A549 (cell line): ENCODE data around the gene GRK4.

Source experiments
- BHLHE40 ChIP-seq: IDR thresholded peaks from 2 replicates; pipeline ENCODE4 v1.6.1; 2012; ENCODE audit warnings: low read depth, low read length, inconsistent platforms
- CEBPB ChIP-seq, 2 experiments: fragments of >200 bp in 1 of 2; sonication (Bioruptor Twin) in 1 of 2; formaldehyde crosslinking in 1 of 2; IDR thresholded peaks; 2 replicates each; pipeline ENCODE4 v1.6.1; 2012 to 2016
- CTCF ChIP-seq: fragments of >200 bp; sonication (Bioruptor Twin); formaldehyde crosslinking; IDR thresholded peaks from 3 replicates; pipeline ENCODE4 v1.5.1; 2016
- ESRRA ChIP-seq: fragments of 150-350 bp; IDR thresholded peaks from 2 replicates; pipeline ENCODE4 v1.6.1; 2014; ENCODE audit warnings: mild to moderate bottlenecking, low read length, borderline replicate concordance
- HES2 ChIP-seq: fragments of >200 bp; sonication (Bioruptor Twin); formaldehyde crosslinking; IDR thresholded peaks from 2 replicates; pipeline ENCODE4 v1.6.1; 2016
- HMGXB4 ChIP-seq: fragments of 250-450 bp; sonication (Bioruptor Pico); IDR thresholded peaks from 2 replicates; pipeline ENCODE4 v1.5.0; 2021; ENCODE audit warnings: mild to moderate bottlenecking, moderate library complexity, borderline replicate concordance
- JUNB ChIP-seq: fragments of >200 bp; sonication (Bioruptor Twin); formaldehyde crosslinking; IDR thresholded peaks from 2 replicates; pipeline ENCODE4 v1.6.1; 2016
- PBX3 ChIP-seq: IDR thresholded peaks from 2 replicates; pipeline ENCODE4 v1.6.1; 2012
- POLR2A ChIP-seq: IDR thresholded peaks from 2 replicates; pipeline ENCODE4 v1.6.1; 2012; ENCODE audit warnings: mild to moderate bottlenecking, low read length
- RAD21 ChIP-seq, 2 experiments: fragments of >200 bp in 1 of 2; sonication (Bioruptor Twin) in 1 of 2; formaldehyde crosslinking in 1 of 2; IDR thresholded peaks in 1 of 2; conservative IDR thresholded peaks in 1 of 2; 2 replicates in 1 of 2; 3 replicates in 1 of 2; pipeline ENCODE4 v1.6.1; 2012 to 2018; ENCODE audit warnings: inconsistent platforms in 1 of 2
- REST ChIP-seq: fragments of 200-600 bp; sonication (generic); IDR thresholded peaks from 2 replicates; pipeline ENCODE4 v1.6.1; 2016; ENCODE audit warnings: antibody characterized with exemption, mild to moderate bottlenecking, moderate library complexity
- RFX5 ChIP-seq: fragments of 450-650 bp; IDR thresholded peaks from 2 replicates; pipeline ENCODE4 v1.7.1; 2014; ENCODE audit warnings: antibody characterized with exemption, mild to moderate bottlenecking, moderate library complexity
- SREBF2 ChIP-seq: fragments of 450-650 bp; IDR thresholded peaks from 2 replicates; pipeline ENCODE4 v1.6.1; 2014; ENCODE audit warnings: mild to moderate bottlenecking, moderate library complexity
- ZC3H11A ChIP-seq: fragments of 450-650 bp; IDR thresholded peaks from 2 replicates; pipeline ENCODE4 v1.6.1; 2014; ENCODE audit warnings: antibody characterized with exemption, mild to moderate bottlenecking

GRCh38 chr4:2941138-2942036, 22.0 kb upstream of the GRK4 start:
- TF ChIP-seq CTCF, result no peak
- no peak for TF ChIP-seq REST
- no peak for TF ChIP-seq RAD21 (conservative IDR thresholded peaks at IDR 0.05 in 1 of 2, IDR thresholded peaks at IDR 0.05 in 1 of 2)
- no peak for TF ChIP-seq POLR2A
- TF ChIP-seq SREBF2, result no peak
- no peak for TF ChIP-seq ZC3H11A
- TF ChIP-seq HMGXB4 (CRISPR knock-in tag), result no peak
- TF ChIP-seq BHLHE40, result no peak
- TF ChIP-seq CEBPB (IDR thresholded peaks at IDR 0.05), result no peak
- no peak for TF ChIP-seq ESRRA
- no peak; the same call in 1 of the 2 replicates for TF ChIP-seq PBX3
- no peak for TF ChIP-seq RFX5
- no peak for TF ChIP-seq HES2
- no peak for TF ChIP-seq JUNB
